ENCODE data around the gene COL26A1. TPM values are rescaled to one million over a fixed set of nuclear protein-coding genes. Genes with fewer than 3 reads are reported as not detected.

The COL26A1 gene
- total and polyA plus RNA-seq, 5 experiments from 2014 or later: not detected

GRCh38 chr7:101527844-101528667, 165.4 kb downstream of the COL26A1 start:
- H3K27ac Mint-ChIP-seq: no peak overlapping the region
- H3K36me3 Mint-ChIP-seq: peaks cover 0 to 4% (median 0%) of the 10 kb centered on the region in 3 donors
- peaks cover 6 to 16% (median 7%) of the 10 kb centered on the region in 5 donors for H3K27me3 Mint-ChIP-seq

DNA sequence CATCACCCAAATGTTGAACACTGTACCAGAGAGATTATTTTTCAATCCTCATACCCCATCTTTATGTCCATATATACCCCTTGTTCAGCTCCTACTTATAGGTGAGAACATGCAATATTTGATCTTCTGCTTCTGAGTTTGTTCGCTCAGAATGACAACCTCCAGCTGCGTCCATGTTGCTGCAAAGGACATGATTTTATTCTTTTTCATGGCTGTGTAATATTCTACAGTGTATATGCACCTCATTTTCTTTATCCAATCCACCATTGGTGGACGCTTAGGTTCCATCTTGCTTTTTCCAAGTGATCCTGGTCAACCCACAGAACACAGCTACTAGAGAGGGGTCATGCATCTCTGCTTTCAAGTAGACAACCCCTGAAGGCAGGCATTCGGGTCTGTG, 166.9 kb downstream of the COL26A1 start:
- Mint-ChIP-seq H3K4me3 (no peak overlapping the region), H3K9me3 (no peaks in the 10 kb centered on the region), H3K27me3 (peaks cover 3 to 20% (median 9%) of the 10 kb centered on the region in 5 donors), H3K27ac (no peak overlapping the region), H3K36me3 (peaks cover 0 to 2% (median 0%) of the 10 kb centered on the region in 3 donors), H3K4me1 (no peaks in the 10 kb centered on the region)
- DNase-seq (no peak), ATAC-seq (no peak)
- POLR2A ChIA-PET: no interaction called here

More at GRCh38 chr7:101527844-101528667, 165.4 kb downstream of the COL26A1 start:
- ATAC-seq (no peak), DNase-seq (no peak)
- H3K4me1 Mint-ChIP-seq: no peaks in the 10 kb centered on the region
- H3K9me3 Mint-ChIP-seq: no peaks in the 10 kb centered on the region
- H3K4me3 Mint-ChIP-seq: no peak overlapping the region
- POLR2A ChIA-PET: no interaction called here

GRCh38 chr7:101531726-101532357, 169.2 kb downstream of the COL26A1 start:
- Mint-ChIP-seq H3K27ac (no peak overlapping the region), H3K4me1 (no peaks in the 10 kb centered on the region), H3K27me3 (peaks cover 3 to 20% (median 9%) of the 10 kb centered on the region in 5 donors), H3K4me3 (no peak overlapping the region), H3K9me3 (no peaks in the 10 kb centered on the region), H3K36me3 (no peaks in the 10 kb centered on the region)
- DNase-seq: no peak
- POLR2A ChIA-PET: no interaction called here
- no peak for ATAC-seq

DNA sequence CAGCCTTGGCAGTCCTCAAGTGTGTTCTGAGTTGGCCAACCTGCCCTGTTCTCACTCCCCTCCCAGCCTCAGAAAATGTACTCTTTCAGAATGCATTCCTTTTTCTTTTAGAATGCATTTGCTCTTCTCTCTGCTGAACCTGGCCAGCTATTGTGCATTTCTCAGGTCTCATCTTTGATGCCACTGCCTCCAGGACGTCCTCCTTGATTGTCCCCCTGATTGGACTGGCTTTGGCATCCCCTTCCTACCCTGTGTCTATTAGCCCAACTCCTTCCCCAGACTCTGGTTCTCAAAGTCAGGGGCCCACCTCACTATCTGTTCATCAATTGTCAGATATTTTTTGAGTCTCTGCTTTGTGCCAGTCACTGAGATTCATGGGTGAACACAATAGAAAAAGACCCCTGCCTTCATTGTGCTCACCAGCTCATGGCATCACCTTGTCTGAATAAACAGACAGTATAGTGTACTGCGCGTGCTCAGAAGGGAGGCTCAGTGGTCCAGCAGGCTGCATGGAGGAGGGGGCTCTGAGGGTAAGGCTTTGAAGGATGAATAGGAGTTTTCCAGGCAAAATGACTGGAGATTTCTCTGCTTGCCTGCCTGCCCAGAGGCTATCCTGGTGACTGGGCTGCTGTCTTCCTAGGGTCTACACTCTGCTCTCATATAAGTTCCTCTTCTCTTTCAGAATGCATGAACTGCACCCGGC, 169.9 kb downstream of the COL26A1 start:
- Mint-ChIP-seq H3K27ac (no peak overlapping the region), H3K4me3 (no peak overlapping the region), H3K27me3 (peaks cover 3 to 20% (median 9%) of the 10 kb centered on the region in 5 donors), H3K9me3 (no peaks in the 10 kb centered on the region), H3K4me1 (no peaks in the 10 kb centered on the region), H3K36me3 (no peaks in the 10 kb centered on the region)
- DNase-seq (no peak), ATAC-seq (no peak)
- POLR2A ChIA-PET: no interaction called here

DNA sequence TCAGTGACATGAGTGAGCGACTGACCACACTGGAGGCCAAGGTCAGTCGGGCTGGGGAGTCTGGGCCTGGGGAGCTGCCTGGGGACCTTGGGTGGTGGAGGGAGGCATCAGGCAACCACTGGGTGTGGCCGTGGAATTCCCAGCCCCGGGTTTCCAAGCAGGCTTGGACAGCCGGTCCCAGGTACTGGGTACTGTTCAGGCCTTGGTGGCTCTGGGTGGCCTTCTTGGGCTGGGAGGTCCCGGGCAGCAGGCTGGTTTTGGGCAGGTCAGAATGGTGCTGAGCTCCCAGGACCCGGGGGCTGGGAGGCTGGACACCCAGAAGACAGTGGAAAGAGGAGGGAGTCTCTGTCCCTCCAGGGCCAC, 170.4 kb downstream of the COL26A1 start:
- Mint-ChIP-seq H3K4me1 (no peaks in the 10 kb centered on the region), H3K27ac (no peak overlapping the region), H3K9me3 (no peaks in the 10 kb centered on the region), H3K4me3 (no peak overlapping the region), H3K36me3 (no peaks in the 10 kb centered on the region), H3K27me3 (peaks cover 3 to 20% (median 7%) of the 10 kb centered on the region in 5 donors)
- DNase-seq (no peak), ATAC-seq (no peak)
- POLR2A ChIA-PET: no interaction called here

DNA sequence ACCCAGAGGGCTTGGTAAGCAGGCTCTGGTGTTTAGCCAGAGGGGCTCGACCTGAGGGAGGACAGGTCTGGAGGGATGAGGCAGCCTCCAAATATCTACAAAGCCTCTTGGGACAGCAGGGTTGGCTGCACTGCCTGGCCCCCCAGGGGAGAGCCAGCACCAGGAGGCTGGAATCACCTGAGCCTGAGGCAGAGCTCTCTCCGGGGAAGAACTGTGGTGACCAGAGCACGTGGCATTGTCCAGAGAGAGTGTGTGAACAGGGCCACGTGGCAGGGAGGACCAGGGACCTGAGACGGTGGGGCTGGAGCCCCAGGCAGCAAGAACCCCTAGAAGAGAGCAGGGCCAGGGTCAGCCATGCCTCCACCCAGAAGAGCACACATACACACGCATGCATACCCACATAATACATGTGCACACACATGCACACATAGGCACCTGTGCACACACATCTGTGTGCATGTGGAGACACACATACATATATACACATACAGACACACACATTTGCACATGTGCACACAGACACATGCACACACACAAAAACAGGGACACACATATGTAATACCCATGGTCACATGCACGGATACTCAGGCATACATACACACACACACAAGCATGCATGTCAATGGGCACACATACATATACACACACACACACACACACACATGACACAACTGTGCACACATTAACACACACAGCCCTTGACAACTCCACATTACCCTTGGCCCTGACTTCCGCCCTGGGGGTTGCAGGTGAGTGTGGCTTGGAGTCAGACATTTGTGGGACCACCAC, 171.5 kb downstream of the COL26A1 start:
- Mint-ChIP-seq H3K36me3 (no peaks in the 10 kb centered on the region), H3K9me3 (no peaks in the 10 kb centered on the region), H3K4me3 (no peak overlapping the region), H3K27me3 (peaks cover 3 to 20% (median 4%) of the 10 kb centered on the region in 5 donors), H3K4me1 (peaks cover 0 to 5% (median 2%) of the 10 kb centered on the region in 4 donors), H3K27ac (no peak overlapping the region)
- ATAC-seq (no peak), DNase-seq (no peak)
- POLR2A ChIA-PET: interaction anchor here (0.7 kb wide), 1 partner anchor 14 kb away, joined by 3 read pairs; no protein-coding TSS in a partner anchor

DNA sequence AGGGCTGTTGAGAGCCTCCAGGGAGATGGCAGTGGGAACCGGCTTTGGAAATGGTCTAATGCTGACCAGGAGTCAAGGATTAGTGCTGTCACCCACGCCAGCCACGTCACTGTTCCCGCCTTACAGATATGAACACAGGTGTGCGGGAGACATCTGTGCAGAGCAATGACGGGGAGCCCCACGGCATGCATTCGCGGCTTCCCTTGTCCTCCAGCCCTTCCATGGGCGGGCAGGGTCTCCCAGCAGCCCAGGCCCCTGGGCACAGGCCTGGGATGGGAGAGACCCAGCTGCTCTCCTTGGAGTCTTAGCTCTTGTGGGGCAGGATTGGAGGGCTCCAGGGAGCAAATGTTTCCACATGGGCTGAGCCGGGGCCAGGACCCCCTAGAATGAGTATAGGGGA, 172.2 kb downstream of the COL26A1 start:
- POLR2A ChIA-PET: interaction anchor here (0.7 kb wide), 1 partner anchor 14 kb away, joined by 3 read pairs; no protein-coding TSS in a partner anchor
- no peak for DNase-seq
- Mint-ChIP-seq H3K36me3 (no peaks in the 10 kb centered on the region), H3K4me3 (no peak overlapping the region), H3K27ac (no peak overlapping the region), H3K9me3 (no peaks in the 10 kb centered on the region), H3K4me1 (peaks cover 0 to 5% (median 2%) of the 10 kb centered on the region in 4 donors), H3K27me3 (peaks cover 0 to 15% (median 2%) of the 10 kb centered on the region in 5 donors)
- no peak for ATAC-seq

- H3K27ac Mint-ChIP-seq: no peak overlapping the region
- H3K4me3 Mint-ChIP-seq: no peak overlapping the region
- no peaks in the 10 kb centered on the region for H3K9me3 Mint-ChIP-seq
- peaks cover 0 to 13% (median 2%) of the 10 kb centered on the region in 5 donors for H3K27me3 Mint-ChIP-seq
- POLR2A ChIA-PET: no interaction called here
- H3K4me1 Mint-ChIP-seq: peaks cover 0 to 5% (median 2%) of the 10 kb centered on the region in 4 donors
- no peak for DNase-seq
- ATAC-seq: no peak
- H3K36me3 Mint-ChIP-seq: no peaks in the 10 kb centered on the region
These were observed 172.7 kb downstream of the COL26A1 start for GRCh38 chr7:101535351-101535751.

DNA sequence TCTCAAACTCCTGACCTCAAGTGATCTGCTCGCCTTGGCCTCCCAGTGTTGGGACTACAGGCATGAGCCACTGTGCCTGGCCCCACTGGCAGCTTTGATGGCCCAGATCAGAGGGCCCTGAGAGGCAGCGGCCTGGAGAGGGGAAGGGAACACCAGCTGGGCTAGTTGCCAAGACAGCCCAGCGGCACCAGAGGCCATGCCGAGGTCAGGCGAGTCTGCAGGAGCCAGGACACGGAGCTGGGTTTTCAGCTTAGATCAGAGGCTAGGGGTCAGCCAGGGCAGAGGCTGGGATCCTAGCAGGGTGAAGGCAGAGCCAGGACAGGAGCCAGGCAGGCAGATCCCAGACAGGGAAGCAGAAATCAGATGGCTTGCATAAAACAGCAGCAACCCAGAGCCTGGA, 173.6 kb downstream of the COL26A1 start:
- no peak overlapping the region for H3K27ac Mint-ChIP-seq
- H3K4me1 Mint-ChIP-seq: peaks cover 0 to 5% (median 2%) of the 10 kb centered on the region in 4 donors
- no peak overlapping the region for H3K4me3 Mint-ChIP-seq
- no peaks in the 10 kb centered on the region for H3K9me3 Mint-ChIP-seq
- no peaks in the 10 kb centered on the region for H3K36me3 Mint-ChIP-seq
- no peak for DNase-seq
- ATAC-seq: no peak
- H3K27me3 Mint-ChIP-seq: peaks cover 0 to 13% (median 2%) of the 10 kb centered on the region in 5 donors
- POLR2A ChIA-PET: no interaction called here

- peaks cover 0 to 13% (median 2%) of the 10 kb centered on the region in 5 donors for H3K27me3 Mint-ChIP-seq
- DNase-seq: no peak
- H3K27ac Mint-ChIP-seq: no peak overlapping the region
- POLR2A ChIA-PET: no interaction called here
- no peaks in the 10 kb centered on the region for H3K9me3 Mint-ChIP-seq
- no peak for ATAC-seq
- H3K4me1 Mint-ChIP-seq: peaks cover 0 to 5% (median 2%) of the 10 kb centered on the region in 4 donors
- no peaks in the 10 kb centered on the region for H3K36me3 Mint-ChIP-seq
- no peak overlapping the region for H3K4me3 Mint-ChIP-seq
These were observed 174.0 kb downstream of the COL26A1 start for GRCh38 chr7:101536668-101537067.

GRCh38 chr7:101537205-101537604, 174.5 kb downstream of the COL26A1 start:
- H3K4me1 Mint-ChIP-seq: peaks cover 0 to 5% (median 2%) of the 10 kb centered on the region in 4 donors
- POLR2A ChIA-PET: no interaction called here
- H3K27ac Mint-ChIP-seq: no peak overlapping the region
- ATAC-seq (no peak), DNase-seq (no peak)
- H3K9me3 Mint-ChIP-seq: no peaks in the 10 kb centered on the region
- H3K4me3 Mint-ChIP-seq: no peak overlapping the region
- no peaks in the 10 kb centered on the region for H3K36me3 Mint-ChIP-seq
- H3K27me3 Mint-ChIP-seq: peaks cover 0 to 12% (median 2%) of the 10 kb centered on the region in 5 donors

DNA sequence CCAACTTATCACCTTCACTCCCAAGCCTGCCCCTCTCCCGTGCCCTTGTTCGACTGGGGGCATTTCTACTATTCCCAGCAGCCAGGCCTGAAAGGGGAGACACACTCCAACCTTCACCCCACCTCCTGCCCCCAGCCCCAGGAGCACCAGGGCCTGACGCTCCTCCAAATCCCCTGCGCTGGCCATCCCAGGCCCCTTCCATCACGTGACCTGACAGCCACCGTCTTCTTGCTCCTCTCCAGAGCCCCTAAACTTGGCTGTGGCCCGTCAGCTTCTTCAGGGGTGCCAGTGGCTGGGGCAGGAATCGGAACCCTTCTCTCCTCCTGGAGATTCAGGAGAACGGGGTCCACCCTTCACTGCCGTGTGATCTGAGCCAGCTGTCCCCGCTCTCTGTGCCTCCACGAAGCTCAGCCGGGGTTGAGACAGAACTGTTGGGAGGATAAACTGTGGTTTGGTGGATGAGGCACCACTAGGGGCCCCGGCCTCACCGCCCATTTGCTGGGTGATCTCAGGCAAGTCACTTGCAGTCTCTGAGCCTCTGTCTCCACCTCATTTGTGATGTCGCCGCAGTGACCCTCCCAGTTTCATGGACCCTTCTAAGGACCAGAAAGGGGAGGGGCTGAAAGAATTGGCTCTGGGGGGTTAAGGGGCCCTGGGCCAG, 175.4 kb downstream of the COL26A1 start:
- POLR2A ChIA-PET: no interaction called here

More for the DNA sequence above, 175.4 kb downstream of the COL26A1 start:
- ATAC-seq: no peak
- DNase-seq: no peak
- H3K27me3 Mint-ChIP-seq: peaks cover 0 to 11% (median 4%) of the 10 kb centered on the region in 5 donors
- H3K27ac Mint-ChIP-seq: peak overlapping the region in 1 of 10 donors; percentile 71
- peaks cover 0 to 7% (median 3%) of the 10 kb centered on the region in 4 donors for H3K4me1 Mint-ChIP-seq
- no peaks in the 10 kb centered on the region for H3K36me3 Mint-ChIP-seq
- H3K9me3 Mint-ChIP-seq: no peaks in the 10 kb centered on the region
- no peak overlapping the region for H3K4me3 Mint-ChIP-seq

Data from naive thymus-derived CD8-positive, alpha-beta T cell (primary cell).